Activated T-cell treated with anti-CD3 and anti-CD28 coated beads for 48 hours (primary cell): Measurements from ENCODE around the gene TSPAN9.

Source experiments
- DNase-seq: peaks from one replicate; pipeline ENCODE4 v3.0.0-alpha.2; 2020; ENCODE audit warnings: low read depth

The TSPAN9 gene

DNA sequence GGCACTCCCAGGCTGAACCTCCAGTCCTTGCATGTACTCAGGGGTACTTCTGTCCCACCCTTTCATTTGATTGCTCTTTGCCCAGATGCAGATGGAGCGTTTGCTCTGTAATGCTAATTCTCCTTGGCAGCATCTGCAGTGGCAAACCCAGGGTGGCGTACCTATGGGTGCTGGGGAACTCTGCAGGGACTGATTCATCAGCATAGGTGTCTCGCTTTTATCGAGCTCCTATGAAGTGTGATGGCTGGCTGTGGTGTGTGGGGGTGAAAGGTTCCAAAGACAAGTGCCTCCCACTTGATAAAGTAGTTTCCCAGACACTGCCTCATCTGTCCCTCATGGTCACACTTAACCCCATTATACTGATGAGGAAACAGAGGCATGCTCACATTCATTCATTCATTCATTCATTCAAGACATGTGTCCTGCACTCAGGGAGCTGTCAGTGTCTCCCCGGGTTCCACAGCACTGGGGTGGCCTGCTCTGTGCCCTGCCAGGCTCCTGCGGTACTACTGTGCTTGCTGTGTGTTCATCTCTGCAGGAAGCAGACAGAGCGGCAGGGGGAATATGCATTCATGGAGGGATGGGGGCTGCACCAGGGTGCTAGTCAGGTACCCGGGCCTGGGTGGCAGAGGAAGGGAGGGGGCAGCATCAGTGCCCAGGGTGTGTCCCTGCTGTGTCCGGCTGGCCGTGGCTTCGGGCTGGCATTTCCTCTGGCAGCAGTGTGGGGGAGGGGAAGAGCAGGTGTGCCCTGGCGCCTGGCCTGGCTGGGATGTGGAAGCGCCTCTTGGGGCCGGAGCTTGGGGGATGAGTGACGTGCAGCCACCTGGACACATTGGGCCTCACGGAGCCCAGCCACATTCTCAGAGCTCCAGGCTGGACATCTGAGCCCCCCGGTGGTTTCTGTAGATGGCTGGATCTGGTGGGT lies 110.9 kb downstream of the TSPAN9 start:
- no peak for DNase-seq

DNA sequence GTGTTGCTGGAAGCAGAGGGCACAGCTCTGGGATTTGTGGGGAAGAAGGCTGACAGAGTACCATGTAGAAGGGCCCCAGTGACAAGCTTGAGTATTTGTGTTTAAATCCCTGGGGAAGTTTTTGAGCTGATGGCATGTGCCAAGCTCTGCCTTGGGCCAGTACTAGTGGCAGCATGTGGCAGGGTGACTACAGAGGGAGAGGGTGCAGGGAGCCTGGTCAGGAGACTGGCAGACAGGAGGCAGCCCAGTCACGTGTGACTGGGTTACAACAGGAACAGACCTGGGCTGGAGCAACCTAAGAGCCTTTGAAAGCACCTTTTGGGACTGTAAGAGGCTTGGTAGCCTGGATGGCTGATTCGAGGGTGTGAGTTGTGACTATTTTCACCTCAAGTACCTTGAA lies 112.1 kb downstream of the TSPAN9 start:
- DNase-seq: no peak

DNA sequence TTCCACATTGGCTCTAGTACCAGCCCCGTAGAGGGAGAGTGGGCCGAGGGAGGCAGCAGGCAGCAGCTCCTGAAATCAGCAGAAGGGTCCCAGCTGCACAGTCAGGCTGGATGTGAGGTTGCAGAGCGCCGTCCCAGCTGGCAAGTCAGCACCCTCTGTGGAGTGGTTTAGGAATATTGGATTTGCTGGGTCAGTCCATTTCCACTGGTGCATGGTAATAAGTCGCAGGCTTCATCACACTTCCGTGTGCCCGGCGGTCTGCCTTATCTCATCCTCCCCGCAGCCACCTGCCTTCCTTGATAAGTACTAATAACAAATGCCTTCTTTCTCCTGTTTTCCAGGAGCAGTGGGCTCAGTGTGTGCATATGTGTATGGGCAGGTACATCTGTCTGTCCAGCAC lies 112.9 kb downstream of the TSPAN9 start:
- DNase-seq: no peak

DNA sequence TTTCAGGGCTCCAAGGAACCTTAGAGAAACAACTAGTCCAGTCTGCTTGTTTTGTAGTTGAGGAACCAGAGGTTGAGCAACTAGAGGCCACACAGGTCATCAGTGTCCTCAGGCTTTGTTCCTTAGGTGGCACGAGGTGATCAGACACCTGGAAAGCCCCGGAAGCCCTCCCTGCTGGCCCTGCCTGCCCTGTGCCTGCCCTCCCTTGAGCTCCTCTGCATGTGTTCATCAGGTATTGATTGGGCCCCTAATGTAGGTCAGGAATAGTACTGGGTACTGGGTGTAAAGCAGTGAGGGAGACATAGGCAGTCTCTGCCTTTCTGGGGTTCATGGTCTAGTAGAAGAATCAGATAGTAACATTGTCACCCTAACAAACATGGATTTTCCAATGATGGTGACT lies 114.3 kb downstream of the TSPAN9 start:
- no peak for DNase-seq

DNA sequence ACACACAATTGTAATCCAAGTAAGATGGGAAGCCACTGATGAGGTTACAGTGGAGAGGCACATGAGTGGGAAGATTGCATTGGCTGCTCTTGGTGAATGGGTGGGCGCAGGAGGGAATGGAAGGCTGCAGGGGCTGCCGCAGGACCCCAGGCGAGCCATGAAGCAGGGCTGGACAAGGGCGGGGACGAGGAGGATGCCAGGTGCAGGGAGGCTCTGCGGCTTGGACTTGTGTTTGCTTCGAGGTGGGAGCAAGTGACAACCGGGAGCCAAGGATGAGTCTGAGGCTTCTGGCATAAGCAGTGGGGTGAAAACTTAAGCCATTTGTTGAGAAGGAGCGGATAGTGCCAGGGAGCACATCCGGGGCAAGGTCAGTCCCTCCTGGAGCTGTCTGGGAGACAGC lies 115.0 kb downstream of the TSPAN9 start:
- no peak for DNase-seq

DNA sequence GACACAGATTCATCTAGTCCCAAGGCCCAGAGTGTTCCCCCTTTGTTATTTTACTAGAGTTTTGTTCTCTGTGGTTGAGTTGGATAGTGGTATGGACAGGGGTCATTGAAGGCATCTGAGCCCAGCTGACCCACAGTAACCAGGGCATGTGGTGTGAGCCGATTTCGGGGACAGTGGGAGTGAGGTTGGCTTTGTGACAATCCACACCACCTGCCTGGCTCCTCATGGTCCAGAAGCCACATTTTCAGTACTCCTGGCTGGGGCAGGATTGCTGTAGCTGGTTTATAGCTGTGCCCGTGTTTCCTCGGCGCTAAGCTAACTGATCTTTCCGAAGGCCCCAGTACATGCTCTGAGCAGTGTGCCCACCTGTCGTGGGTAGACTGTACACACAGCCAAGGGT lies 116.0 kb downstream of the TSPAN9 start:
- DNase-seq: no peak

DNA sequence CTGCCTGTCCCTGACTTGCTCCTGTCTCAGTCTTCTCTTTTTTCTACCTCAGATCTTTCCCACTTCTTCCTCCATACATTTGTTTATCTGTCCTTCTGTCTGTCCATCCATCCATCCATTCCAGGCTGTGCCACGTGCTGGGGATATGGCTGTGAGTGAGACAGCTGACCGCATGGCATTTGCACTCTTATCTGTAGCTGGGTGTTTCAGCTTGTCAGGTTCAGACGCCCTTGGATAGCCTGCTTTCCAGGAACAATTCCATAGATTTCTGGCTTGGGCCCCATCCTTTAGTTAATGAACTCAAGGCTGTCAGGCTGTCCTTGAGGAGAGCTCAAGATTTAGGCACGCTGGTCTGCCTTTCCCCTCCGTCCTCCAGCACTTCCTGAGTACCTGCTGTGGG lies 116.6 kb downstream of the TSPAN9 start:
- DNase-seq: no peak

DNA sequence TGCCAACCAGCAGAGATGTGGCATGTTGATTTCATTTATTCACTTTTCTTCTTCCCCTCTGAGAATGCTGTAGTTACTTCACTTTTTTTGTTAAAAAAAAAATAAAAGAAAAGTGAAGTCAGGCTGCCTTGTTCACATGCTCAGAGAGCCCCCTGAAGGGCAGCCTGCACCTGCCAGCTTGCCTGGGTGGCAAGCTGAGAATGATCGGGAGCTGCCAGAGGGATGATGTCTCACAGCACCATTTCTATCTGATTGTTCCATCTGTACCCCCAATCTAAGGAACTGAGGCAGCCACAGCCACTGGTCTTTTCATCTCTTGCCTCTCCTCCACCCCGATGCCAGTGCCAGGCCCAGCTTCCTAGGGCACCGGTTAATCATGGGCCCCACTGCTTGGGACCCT lies 118.2 kb downstream of the TSPAN9 start:
- no peak for DNase-seq

DNA sequence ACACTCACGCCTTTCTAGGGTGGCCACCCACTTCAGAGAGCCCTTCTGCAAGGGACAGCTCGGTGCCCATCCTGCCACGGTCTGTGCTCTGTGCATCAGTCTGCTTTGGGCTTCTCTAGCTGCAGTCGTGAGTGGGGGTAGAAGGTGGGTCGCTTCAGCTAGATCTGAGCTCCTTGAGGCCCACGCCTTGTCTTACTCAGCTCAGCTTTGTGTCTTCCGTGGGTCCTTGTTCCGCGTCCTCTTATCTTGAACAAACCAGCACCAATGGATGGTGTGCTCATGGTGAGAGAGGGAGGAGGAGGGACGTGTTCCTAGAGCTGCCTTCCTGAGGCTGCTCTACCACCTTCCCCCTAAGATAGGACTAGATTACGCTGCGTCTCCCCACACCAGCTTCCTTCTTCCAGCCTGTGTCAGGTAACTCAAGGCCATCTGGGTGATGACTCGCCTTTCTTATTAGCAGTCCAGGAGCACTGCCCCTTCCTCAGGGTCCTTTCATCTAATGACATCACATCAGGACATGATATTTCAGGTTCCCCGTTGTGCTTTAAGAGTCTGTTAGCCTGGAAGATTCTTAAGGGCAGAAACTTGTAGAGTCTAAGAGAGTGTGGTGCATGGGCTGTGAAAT lies 118.8 kb downstream of the TSPAN9 start:
- no peak for DNase-seq

DNA sequence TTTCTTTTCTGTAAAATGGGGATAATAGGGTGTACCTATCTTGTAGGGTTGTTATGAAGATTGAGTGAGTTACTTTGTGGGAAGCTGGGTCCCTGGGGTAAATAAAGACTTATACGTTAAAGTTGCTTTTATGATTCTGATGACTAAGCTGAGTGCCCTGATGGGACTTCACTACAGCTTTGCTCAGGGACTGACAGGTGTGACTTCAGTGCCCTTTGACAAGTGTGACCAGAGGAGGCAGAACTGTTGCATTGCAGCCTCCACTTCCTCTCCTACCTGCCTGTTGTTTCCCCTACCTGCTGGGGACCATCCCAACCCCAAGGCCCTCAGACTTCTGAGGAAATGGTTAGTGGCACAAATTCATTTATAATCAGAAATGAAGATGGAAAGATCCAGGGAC lies 119.3 kb downstream of the TSPAN9 start:
- no peak for DNase-seq

DNA sequence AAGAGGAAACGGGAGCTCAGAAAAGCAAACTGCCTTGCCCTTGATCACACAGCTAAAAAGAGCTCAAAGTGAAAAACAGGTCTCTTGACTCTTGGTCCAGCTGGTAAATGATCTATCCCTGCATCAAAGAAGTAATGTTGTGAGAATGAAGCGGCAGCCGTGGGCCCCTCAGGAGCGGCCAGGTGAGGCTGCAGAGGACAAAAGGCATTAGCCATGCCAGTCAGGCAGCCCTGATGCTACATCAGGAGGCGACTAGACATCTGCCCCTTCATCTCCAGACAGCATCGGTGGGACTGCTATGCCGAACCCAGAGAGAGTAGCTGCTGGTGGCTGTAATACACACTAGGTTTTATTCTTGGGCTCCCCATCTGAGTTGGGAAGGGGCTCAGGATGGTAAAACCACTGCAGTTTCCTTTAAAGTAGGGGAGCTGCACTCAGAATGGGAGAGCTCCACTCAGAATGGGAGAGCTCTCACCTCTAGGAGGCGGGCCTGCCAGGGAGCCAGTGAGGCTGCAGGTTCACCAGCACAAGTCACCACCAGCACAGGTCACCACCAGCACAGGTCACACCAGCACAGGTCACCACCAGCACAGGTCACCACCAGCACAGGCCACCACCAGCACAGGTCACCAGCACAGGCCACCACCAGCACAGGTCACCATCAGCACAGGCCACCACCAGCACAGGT lies 120.1 kb downstream of the TSPAN9 start:
- no peak for DNase-seq

DNA sequence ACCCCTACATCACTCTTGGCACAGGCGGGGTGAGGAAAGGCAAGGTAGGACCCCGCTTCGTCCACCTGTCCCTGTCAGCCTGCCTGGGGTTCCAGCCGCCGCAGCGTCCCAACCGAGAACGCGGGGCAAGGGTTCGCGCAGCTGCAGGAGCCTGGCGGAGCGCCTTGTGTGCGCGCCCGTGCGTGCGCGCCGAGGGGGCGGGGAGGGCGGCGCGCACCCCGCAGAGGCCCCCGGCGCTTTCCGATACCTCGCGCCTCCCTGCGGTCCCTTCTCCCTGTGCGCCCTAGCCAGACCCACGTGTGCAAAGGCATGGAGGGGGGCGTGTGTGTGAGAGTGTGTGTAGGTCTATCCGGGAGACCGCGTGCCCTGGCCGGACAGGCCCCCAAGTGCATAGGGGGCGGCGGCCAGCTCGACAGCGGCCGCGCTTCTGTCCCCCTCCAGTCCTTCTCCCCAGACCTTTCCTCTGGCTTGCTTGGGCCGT lies 122.4 kb downstream of the TSPAN9 start:
- DNase-seq: no peak

DNA sequence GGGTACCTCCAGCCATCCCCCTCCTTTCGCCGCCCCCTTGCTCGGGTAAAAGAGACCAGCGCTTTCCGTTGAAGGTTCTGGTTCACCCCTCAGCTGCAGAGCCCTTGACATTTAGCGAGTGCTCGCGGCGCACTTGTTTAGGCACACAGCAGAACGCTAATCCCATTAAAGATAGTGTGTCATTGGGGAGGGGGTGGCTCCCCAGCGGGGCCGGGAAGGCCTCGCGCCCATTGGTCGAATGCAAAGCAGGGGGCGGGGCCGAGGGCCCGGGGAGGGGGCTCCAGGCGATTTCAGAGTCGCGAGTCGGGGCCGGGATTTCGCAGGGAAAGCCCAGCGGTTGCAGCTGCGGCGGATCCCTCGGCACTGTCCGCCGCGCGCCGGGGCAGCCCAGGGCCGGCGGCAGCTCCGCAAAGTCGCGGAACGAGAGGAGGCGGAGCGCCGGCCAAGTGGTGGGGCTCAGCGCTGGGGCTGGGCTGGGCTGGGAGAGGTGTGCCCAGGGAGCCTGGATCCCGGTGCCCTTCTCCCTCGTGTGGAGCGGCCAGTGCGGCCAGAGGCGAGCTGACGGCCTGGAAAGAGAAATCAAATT lies 122.9 kb downstream of the TSPAN9 start:
- no peak for DNase-seq

DNA sequence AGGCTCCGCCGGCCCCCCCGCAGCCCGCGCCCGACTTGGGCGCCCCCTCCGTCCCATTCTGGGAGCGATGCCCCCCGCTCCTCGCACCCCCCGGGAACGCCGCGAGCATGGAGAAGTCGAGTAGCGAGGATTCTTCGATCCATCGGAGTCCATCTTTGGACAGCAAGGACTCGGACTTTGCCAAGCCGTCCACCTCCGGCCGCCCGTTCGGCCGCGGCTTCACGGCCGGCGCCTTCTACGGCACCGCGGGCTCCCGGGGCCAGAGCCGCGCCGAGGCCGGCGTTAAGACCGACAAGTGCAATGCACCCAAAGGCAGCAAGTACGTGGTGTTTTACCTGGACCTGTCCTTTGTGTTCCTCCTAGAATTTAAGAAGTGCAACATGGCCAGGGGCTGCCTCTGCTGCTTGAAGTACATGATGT lies 123.6 kb downstream of the TSPAN9 start:
- DNase-seq: no peak

DNA sequence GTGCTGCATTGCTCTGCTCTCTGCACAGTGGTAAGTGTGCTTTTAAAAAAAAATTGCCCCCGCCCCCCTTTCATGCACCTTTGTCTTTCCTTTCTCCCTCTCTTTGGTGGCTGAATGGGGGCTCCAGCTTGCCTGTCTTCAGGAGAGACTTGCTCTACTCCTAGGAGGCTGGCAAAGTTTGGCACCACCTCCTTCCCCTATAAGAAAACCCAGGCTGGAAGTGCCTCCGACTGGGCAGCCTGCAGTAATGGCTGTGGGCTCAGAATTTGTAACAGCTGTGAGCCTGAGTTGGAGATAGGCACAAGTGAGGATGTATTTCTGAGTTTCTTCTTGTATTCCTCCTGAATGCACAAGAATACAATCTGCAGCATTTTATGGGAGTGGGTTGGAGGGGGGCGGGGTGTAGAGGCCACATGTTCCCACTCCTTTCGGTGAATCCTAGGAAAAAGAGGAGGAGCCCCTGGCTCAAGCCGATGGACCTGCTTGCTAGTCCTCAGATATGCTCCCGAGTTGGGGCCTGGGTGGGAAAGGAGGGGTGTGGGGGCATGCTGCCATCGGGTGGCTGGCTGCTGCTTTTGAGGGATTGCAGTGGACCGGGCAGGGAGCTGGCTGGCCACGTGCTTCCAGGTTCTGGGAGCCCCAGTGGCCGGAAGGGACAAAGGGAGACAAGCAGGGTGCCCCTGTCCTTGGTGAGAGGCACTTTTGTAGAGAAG lies 124.3 kb downstream of the TSPAN9 start:
- no peak for DNase-seq

DNA sequence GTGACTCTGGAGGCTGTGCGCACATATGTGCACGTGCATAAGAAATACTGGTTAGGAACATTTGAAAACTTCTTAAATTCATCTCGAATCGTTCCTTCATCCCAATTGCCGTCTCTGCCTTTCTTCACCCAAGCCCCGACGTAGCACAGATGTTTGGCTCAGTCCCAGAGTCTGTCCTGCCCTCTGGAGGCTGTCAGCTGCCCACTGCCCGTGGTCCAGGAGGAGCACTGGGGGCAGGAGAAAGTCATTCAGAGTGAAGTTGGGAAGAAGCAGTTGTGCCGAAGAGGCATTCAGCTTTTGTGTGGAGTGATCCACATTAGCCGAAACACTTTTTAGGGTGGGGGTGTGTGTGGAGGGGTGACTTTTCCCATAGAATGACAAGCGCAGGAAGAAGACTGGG lies 124.9 kb downstream of the TSPAN9 start:
- DNase-seq: no peak

DNA sequence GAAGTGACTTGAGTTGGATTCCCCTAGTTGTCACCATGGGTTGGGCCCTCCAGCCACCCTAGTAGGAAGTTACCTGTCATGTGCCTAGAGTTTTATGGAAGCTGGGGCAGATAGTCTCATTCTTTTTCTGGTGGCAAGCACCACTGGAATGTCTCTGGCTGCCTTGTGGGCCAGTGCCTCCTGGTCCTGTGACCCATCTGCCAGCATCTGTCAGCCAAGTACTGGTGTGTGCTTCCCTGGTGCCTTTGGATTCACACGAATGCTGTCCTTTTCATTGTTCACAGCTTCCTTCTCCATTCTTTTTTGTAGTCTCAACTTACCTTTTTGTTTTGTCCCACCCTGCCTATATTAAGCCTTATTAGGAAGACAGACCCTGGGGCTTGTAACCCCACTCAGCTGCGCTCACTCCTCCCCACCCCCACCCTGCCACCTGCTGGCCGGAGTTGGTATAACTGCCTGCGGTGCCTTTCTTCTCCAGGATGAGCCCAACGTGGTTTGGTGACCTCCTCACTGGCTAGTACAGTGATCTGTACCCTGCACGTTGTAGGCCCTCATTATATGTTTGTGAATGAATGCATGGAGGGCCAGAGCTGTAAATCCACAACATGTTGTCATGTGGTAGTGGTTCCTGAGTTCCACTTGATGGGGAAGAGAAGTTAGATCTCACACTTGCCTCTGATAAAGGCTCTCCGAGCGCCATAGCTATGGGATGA lies 125.7 kb downstream of the TSPAN9 start:
- peak; percentile 46 for DNase-seq

DNA sequence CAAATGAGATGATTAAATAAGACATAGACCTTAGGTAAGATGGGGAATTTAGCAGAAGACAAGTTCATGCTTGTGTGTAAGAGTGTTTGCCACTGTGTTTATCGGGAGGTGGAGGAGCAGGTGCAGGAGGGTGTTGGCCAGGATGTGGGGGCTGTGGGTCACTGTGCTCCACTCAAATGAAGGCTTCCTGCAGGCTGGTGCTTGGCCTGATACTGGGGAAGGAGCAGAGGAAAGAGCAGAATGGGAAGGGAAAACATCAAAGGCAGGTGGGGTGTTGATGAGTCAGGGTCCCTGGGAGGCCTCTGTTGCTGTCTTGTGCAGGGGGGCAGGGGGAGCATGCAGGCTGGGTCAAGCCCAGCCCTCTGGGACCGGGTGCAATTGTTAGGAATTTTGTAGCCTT lies 126.5 kb downstream of the TSPAN9 start:
- no peak for DNase-seq

DNA sequence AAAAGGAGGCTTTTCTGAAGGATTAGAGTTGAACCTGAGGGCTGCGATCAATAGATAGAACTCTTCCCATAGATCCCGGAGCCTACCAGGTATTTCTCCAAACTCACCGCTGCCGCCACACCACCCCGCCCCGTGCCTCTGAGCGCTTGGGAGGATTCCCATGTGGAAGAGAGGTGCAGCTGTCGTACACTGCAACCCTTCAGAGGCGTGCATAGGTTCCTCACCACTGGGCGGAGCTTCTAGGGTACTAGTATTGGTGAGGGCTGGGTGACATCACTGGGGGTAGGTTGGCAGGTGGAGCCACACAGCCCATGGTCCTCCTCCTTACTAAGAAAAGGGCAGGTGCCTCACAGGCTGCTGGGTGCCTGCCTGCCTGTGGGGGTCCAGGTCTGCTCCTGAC lies 127.0 kb downstream of the TSPAN9 start:
- no peak for DNase-seq

DNA sequence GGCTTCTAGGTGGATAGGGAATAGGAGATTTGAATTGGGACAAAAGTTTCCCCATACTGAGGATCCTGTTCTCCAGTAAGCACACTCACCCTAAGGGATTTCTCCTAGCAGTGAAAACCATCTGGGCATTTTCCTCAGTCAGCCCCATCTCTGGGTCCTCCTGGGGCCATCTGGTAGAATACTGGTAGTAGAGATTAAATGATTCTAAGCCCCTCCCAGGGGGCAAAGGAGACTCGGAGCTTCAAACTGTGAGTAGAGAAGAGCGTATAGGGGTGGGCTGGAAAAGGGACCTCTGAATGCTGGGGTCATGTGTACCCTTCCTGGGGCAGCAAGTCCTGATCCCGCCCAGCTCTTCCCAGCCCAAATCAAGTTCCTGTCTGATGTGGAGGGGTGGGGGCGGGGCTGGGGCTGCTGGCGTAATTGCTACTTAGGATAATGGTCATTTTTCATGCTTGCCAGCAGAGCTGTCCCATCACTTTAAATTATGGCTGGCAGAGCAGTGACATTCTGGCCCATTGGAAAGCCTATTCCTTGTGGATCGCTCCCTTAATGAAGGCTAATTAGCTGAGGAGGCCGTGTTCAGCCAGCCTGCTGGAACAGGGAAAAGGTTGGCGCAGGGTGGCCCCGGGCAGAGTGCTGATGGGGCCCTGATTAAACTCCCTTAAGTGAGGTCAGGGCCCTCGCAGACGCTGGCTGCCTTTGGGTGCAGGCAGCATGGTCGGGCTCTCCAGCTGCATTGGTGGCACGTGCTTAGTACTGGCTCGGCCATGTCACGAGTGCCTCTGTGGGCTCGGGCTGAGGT lies 127.8 kb downstream of the TSPAN9 start:
- DNase-seq: no peak
